Nephron progenitor cell (in vitro differentiated cells): ENCODE data around the gene DOCK9.

Experiments used
- DNase-seq: peaks from one replicate; pipeline ENCODE4 v3.0.0; 2021
- H3K27ac Mint-ChIP-seq: 2 replicates; pipeline ENCODE4 v1.8.0; 2021; ENCODE audit warnings: mild to moderate bottlenecking, moderate library complexity, mixed read lengths
- H3K27me3 Mint-ChIP-seq: 2 replicates; pipeline ENCODE4 v1.8.0; 2021; ENCODE audit warnings: mild to moderate bottlenecking, low read depth, mixed read lengths; ENCODE audit not compliant: poor library complexity
- H3K36me3 Mint-ChIP-seq: 2 replicates; pipeline ENCODE4 v1.8.0; 2021; ENCODE audit warnings: low read depth, mixed read lengths
- H3K4me1 Mint-ChIP-seq: 2 replicates; pipeline ENCODE4 v1.8.0; 2021; ENCODE audit warnings: mixed read lengths
- H3K4me3 Mint-ChIP-seq: 2 replicates; pipeline ENCODE4 v1.8.0; 2021; ENCODE audit warnings: mild to moderate bottlenecking, moderate library complexity, mixed read lengths
- H3K9me3 Mint-ChIP-seq: 2 replicates; pipeline ENCODE4 v1.8.0; 2021; ENCODE audit warnings: mild to moderate bottlenecking, moderate library complexity, mixed read lengths
- CTCF ChIP-seq: fragments of 200-600 bp; sonication (generic); IDR thresholded peaks from 2 replicates; pipeline ENCODE4 v1.5.0; 2021; ENCODE audit warnings: antibody characterized with exemption

Gene DOCK9

GRCh38 chr13:98955336-98955735, 22.5 kb downstream of the DOCK9 start:
- Mint-ChIP-seq H3K4me1 (peaks cover 31% of the 10 kb centered on the region), H3K27ac (no peak overlapping the region)

GRCh38 chr13:98954313-98954712, 23.6 kb downstream of the DOCK9 start:
- H3K27me3 Mint-ChIP-seq = no peaks in the 10 kb centered on the region
- no peaks in the 10 kb centered on the region for H3K9me3 Mint-ChIP-seq
- H3K4me3 Mint-ChIP-seq = no peak overlapping the region
- DNase-seq = no peak
- H3K4me1 Mint-ChIP-seq = peaks cover 31% of the 10 kb centered on the region
- no peaks in the 10 kb centered on the region for H3K36me3 Mint-ChIP-seq
- H3K27ac Mint-ChIP-seq = peak overlapping the region; percentile 29
- TF ChIP-seq CTCF = no peak

More at GRCh38 chr13:98955336-98955735, 22.5 kb downstream of the DOCK9 start:
- Mint-ChIP-seq H3K36me3 (no peaks in the 10 kb centered on the region), H3K27me3 (no peaks in the 10 kb centered on the region), H3K9me3 (no peaks in the 10 kb centered on the region), H3K4me3 (no peak overlapping the region)
- TF ChIP-seq CTCF = no peak
- no peak for DNase-seq

- Mint-ChIP-seq H3K27me3 (no peaks in the 10 kb centered on the region), H3K4me1 (peaks cover 37% of the 10 kb centered on the region)
Observed at GRCh38 chr13:98951266-98951665, 26.6 kb downstream of the DOCK9 start.

GRCh38 chr13:98950705-98951104, 27.2 kb downstream of the DOCK9 start:
- Mint-ChIP-seq H3K4me1 (peaks cover 42% of the 10 kb centered on the region), H3K27ac (no peak overlapping the region), H3K36me3 (no peaks in the 10 kb centered on the region), H3K4me3 (no peak overlapping the region), H3K27me3 (no peaks in the 10 kb centered on the region), H3K9me3 (no peaks in the 10 kb centered on the region)
- DNase-seq = no peak
- TF ChIP-seq CTCF = no peak

More at GRCh38 chr13:98951266-98951665, 26.6 kb downstream of the DOCK9 start:
- no peak overlapping the region for H3K27ac Mint-ChIP-seq
- H3K4me3 Mint-ChIP-seq = no peak overlapping the region
- DNase-seq = no peak
- H3K36me3 Mint-ChIP-seq = no peaks in the 10 kb centered on the region
- TF ChIP-seq CTCF = no peak
- no peaks in the 10 kb centered on the region for H3K9me3 Mint-ChIP-seq

GRCh38 chr13:98947925-98948324, 29.9 kb downstream of the DOCK9 start:
- TF ChIP-seq CTCF = no peak
- H3K4me3 Mint-ChIP-seq = no peak overlapping the region
- DNase-seq = no peak
- no peaks in the 10 kb centered on the region for H3K9me3 Mint-ChIP-seq
- H3K4me1 Mint-ChIP-seq = peaks cover 38% of the 10 kb centered on the region
- no peak overlapping the region for H3K27ac Mint-ChIP-seq
- peaks cover 5% of the 10 kb centered on the region for H3K27me3 Mint-ChIP-seq
- H3K36me3 Mint-ChIP-seq = no peaks in the 10 kb centered on the region

GRCh38 chr13:98945863-98946605, 31.8 kb downstream of the DOCK9 start:
- Mint-ChIP-seq H3K27ac (peak overlapping the region; percentile 68), H3K4me1 (peaks cover 33% of the 10 kb centered on the region), H3K36me3 (no peaks in the 10 kb centered on the region), H3K27me3 (peaks cover 5% of the 10 kb centered on the region), H3K4me3 (no peak overlapping the region), H3K9me3 (no peaks in the 10 kb centered on the region)
- no peak for DNase-seq
- TF ChIP-seq CTCF = no peak
